Testis (tissue), 3 donors: ENCODE measurements around the gene ZNF627. TPM values are rescaled to one million over a fixed set of nuclear protein-coding genes. Genes with fewer than 3 reads are reported as not detected.
A peak's percentile ranks its signal among the peaks of the same experiment; 100 is the strongest.

Experiments
- DNase-seq: peaks from one replicate; pipeline ENCODE4 v3.0.0-alpha.2; 2019
- H3K27ac ChIP-seq, 2 donors: fragments of 200-600 bp; sonication (generic); one replicate each; pipeline ENCODE4 v1.5.1; 2019
- H3K27me3 ChIP-seq: fragments of 200-600 bp; sonication (generic); one replicate; pipeline ENCODE4 v1.5.1; 2019
- H3K36me3 ChIP-seq: fragments of 200-600 bp; sonication (generic); one replicate; pipeline ENCODE4 v1.5.1; 2017; ENCODE audit warnings: low read depth; ENCODE audit errors: missing control alignments
- H3K4me1 ChIP-seq: fragments of 200-600 bp; sonication (generic); one replicate; pipeline ENCODE4 v1.5.1; 2019
- H3K4me3 ChIP-seq, 2 donors: fragments of 200-600 bp; sonication (generic); one replicate each; pipeline ENCODE4 v1.5.1; 2017 to 2019
- H3K9me3 ChIP-seq: fragments of 200-600 bp; sonication (generic); one replicate; pipeline ENCODE4 v1.5.1; 2017
- POLR2A ChIP-seq: fragments of 450-650 bp; IDR thresholded peaks from one replicate; pipeline ENCODE4 v1.6.1; 2017; ENCODE audit warnings: antibody characterized with exemption, mild to moderate bottlenecking, moderate library complexity
- WGBS, 2 donors: methylation state at CpG; one replicate each; pipeline ENCODE4 v1.1.5; 2018; 5-methylcytosine and 5-hydroxymethylcytosine counted together
- intact Hi-C: fragments of 100-400 bp; cut with DNase I; formaldehyde crosslinking; loops from one replicate; pipeline ENCODE4 v1.15.1; 2023; ENCODE audit warnings: low total_unique reads
- polyA plus RNA-seq: library from polyadenylated mRNA; stranded (reverse); fragments of 350-450 nt; fragmentation: Illumina TruSeq; extraction: RNeasy Lipid Tissue Mini Kit (QIAGEN cat#74804); gene quantifications from one replicate; pipeline ENCODE4 v1.2.3, GENCODE V29; 2014; ENCODE audit warnings: low read depth, low replicate concordance; ENCODE audit not compliant: insufficient read depth
- total RNA-seq, 2 donors: library from RNA; depleted of rRNA; stranded (reverse); fragments of >200 nt; gene quantifications; one replicate each; pipeline ENCODE4 v1.2.3, GENCODE V29; 2016
- TF ChIP-seq, protein P1 (sequence below), 3 experiments: fragments of 450-650 bp in 2 of 3; fragments of 200-600 bp in 1 of 3; sonication (generic) in 1 of 3; IDR thresholded peaks; one replicate each; pipeline ENCODE4 v1.5.1; 2016 to 2019; ENCODE audit warnings: antibody characterized with exemption in 3 of 3, mild to moderate bottlenecking in 2 of 3, moderate library complexity in 1 of 3

Gene ZNF627
- total and polyA plus RNA-seq, 3 donors from 2014 or later, result 15.5 to 17.2 (median 16.7) TPM

DNA sequence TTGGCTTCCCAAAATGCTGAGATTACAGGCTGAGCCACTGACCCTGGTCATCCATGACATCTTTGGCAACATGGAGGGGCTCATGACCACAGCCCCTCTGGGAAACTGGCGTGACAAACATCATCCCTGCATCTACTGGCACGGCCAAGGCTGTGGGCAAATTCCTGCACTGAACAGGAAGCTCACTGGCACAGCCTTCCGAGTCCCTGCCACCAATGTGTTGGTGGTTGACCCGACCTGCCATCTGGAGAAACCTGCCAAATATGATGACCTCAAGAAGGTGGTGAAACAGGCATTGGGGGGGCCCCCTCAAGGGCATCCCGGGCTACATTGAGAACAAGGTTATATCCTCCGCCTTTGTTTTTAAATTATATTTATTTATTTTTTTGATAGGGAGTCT, 11.0 kb upstream of the ZNF627 start:
- Histone ChIP-seq H3K4me1 (peaks cover 3% of the 10 kb centered on the region), H3K27me3 (no peaks in the 10 kb centered on the region)
- intact Hi-C loops, result no loop called here

DNA sequence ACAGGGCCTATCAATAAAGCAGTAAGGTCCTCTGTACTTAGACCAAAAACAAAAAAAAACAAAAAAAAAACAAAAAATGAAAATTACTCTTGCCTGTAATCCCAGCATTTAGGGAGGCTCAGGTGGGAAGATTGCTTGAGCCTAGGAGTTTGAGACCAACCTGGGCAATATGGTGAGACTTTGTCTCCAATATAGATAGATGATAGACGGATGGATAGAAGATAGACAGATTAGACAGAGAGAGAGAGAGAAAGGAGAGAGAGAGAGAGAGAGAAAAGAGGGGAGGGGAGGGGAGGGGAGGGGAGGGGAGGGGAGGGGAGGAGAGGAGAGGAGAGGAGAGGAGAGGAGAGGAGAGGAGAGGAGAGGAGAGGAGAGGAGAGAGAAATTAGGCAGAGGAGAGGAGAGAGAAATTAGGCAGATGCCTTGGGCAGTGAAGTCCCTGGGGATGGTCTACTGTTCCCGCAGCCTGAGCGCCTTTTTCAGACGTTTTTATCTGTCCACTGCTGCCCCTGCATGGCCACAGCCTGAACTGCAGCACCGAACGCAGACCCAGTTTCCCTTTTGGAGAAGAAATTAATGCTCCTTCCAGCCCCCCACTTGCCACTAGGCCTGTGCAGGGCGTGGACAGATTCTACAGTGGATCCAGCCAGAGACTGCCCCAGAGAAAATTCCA, 9.8 kb upstream of the ZNF627 start:
- TF ChIP-seq, protein P1, sequence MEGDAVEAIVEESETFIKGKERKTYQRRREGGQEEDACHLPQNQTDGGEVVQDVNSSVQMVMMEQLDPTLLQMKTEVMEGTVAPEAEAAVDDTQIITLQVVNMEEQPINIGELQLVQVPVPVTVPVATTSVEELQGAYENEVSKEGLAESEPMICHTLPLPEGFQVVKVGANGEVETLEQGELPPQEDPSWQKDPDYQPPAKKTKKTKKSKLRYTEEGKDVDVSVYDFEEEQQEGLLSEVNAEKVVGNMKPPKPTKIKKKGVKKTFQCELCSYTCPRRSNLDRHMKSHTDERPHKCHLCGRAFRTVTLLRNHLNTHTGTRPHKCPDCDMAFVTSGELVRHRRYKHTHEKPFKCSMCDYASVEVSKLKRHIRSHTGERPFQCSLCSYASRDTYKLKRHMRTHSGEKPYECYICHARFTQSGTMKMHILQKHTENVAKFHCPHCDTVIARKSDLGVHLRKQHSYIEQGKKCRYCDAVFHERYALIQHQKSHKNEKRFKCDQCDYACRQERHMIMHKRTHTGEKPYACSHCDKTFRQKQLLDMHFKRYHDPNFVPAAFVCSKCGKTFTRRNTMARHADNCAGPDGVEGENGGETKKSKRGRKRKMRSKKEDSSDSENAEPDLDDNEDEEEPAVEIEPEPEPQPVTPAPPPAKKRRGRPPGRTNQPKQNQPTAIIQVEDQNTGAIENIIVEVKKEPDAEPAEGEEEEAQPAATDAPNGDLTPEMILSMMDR (IDR thresholded peaks at IDR 0.05), result peak; percentile 58 to 87 (median 86)
- no peak for TF ChIP-seq POLR2A
- no peak overlapping the region for H3K4me3 ChIP-seq
- no peaks in the 10 kb centered on the region for H3K36me3 ChIP-seq
- H3K4me1 ChIP-seq, result peaks cover 3% of the 10 kb centered on the region
- H3K9me3 ChIP-seq, result no peaks in the 10 kb centered on the region
- no peak overlapping the region for H3K27ac ChIP-seq
- 5 to 9% methylated on average over 7 of the region's 7 CpGs for WGBS, 2 donors
- intact Hi-C loops, result no loop called here
- peak; percentile 87 for DNase-seq
- H3K27me3 ChIP-seq, result no peaks in the 10 kb centered on the region

More for the DNA sequence above, 11.0 kb upstream of the ZNF627 start:
- no peak overlapping the region for H3K4me3 ChIP-seq
- no peaks in the 10 kb centered on the region for H3K36me3 ChIP-seq
- H3K27ac ChIP-seq, result no peak overlapping the region
- TF ChIP-seq, protein P1 (IDR thresholded peaks at IDR 0.05), result no peak
- no peak for TF ChIP-seq POLR2A
- 82% methylated on average over 6 of the region's 6 CpGs for WGBS, 2 donors
- no peak for DNase-seq
- no peaks in the 10 kb centered on the region for H3K9me3 ChIP-seq

DNA sequence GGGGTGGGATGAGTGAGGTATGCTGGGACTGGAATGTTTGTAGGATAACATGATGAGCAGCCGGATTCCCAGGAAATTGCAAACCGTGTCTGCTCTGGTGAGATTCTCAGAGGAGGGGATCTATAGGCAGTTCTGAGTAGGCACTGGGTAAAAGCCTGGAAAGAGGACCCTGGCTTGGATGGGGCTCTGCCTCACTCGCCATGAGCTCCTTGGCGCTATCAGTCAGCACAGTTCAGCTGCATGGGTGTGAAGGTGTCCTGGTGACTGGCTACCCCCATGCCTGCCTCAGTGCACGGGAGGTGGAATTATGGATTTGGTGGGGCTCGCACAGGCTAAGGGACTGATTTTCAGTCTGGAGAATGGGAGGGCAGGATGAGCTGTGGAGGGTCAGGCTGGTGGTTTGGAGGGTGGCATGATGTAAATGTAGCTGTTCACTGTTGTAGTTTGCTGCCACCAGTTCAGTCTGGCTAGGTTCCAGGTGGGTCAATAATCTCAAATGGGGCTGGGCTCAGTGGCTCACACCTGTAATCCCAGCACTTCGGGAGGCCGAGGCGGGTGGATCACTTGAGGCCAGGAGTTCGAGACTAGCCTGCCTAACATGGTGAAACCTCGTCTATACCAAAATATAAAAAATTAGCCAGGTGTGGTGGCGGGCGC, 9.2 kb upstream of the ZNF627 start:
- H3K27ac ChIP-seq, result no peak overlapping the region
- no peak for TF ChIP-seq POLR2A
- TF ChIP-seq, protein P1 (IDR thresholded peaks at IDR 0.05), result no peak
- 60 to 68% methylated on average over 12 to 13 of the region's 13 CpGs for WGBS, 2 donors
- no peak for DNase-seq
- no peaks in the 10 kb centered on the region for H3K9me3 ChIP-seq
- no peaks in the 10 kb centered on the region for H3K36me3 ChIP-seq
- peaks cover 3% of the 10 kb centered on the region for H3K4me1 ChIP-seq
- H3K4me3 ChIP-seq, result no peak overlapping the region
- no peaks in the 10 kb centered on the region for H3K27me3 ChIP-seq
- intact Hi-C loops, result no loop called here

DNA sequence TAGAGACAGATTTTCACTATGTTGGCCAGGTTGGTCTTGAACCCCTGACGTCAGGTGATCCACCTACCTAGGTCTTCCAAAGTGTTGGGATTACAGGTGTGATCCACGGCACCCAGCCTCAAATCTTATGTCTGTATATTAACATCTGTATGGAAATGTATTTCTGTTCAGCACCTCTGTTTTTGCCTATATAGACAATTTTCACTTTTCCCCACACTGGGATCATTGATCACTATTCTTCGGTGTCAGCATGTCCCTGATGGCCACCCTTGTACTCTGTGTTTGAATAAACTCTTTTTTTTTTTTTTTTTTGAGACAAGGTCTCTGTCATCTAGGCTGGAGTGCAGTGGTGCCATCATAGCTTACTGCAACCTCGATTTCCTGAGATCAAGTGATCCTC, 3.2 kb upstream of the ZNF627 start:
- no peak overlapping the region for H3K4me3 ChIP-seq
- H3K4me1 ChIP-seq, result peaks cover 3% of the 10 kb centered on the region
- 88 to 89% methylated on average over 4 of the region's 4 CpGs for WGBS, 2 donors
- H3K36me3 ChIP-seq, result no peaks in the 10 kb centered on the region
- no peak for TF ChIP-seq POLR2A
- DNase-seq, result no peak
- no peaks in the 10 kb centered on the region for H3K9me3 ChIP-seq
- no peaks in the 10 kb centered on the region for H3K27me3 ChIP-seq
- intact Hi-C loops, result no loop called here
- H3K27ac ChIP-seq, result no peak overlapping the region

DNA sequence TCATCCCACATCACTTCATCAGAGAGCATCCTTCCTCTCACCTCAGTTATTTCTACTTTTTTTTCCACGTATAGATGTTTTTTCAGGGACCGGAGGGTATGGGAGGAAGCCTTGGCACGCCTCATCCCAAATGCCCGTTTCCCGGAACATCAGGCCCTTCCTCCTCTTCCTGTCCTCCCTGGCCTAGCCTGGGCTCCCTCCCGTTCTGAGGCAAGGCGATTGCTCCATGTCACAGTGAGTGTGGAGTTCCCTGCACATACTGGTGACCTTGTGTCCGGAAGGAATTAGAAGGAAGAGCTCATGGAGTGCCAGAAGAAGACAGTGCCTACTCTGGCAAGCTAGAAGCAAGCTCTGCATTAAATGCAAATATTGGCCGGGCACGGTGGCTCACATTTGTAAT, 1.1 kb upstream of the ZNF627 start:
- 41 to 65% methylated on average over 10 of the region's 10 CpGs for WGBS, 2 donors
- no peak overlapping the region for H3K4me3 ChIP-seq
- peaks cover 3% of the 10 kb centered on the region for H3K4me1 ChIP-seq
- no peak for DNase-seq
- H3K36me3 ChIP-seq, result no peaks in the 10 kb centered on the region
- no peaks in the 10 kb centered on the region for H3K27me3 ChIP-seq
- no peak overlapping the region for H3K27ac ChIP-seq
- no peaks in the 10 kb centered on the region for H3K9me3 ChIP-seq
- no peak for TF ChIP-seq POLR2A
- TF ChIP-seq, protein P1 (IDR thresholded peaks at IDR 0.05), result no peak
- intact Hi-C loops, result no loop called here
